ENCODE data around the gene SAG.

The SAG gene

DNA sequence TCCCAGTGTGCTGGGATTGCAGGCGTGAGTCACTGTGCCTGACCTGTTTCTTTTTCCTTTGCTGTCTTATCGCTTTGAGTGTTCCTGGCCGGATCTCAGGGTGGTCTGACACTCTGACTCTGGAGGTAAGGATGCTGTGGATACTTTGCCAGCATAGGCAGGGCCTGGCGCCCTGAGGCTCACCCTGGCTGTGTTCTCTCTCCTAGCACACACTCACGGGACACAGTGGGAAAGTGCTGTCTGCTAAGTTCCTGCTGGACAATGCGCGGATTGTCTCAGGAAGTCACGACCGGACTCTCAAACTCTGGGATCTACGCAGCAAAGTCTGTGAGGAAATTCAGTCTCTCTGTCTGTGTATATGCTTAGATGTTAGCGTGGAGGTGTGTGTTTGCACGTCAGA is 18.0 kb upstream of the SAG start:
- peak; percentile 62 for DNase-seq (ENCODE audit: low spot score)

GRCh38 chr2:233290051-233290845 is 17.4 kb upstream of the SAG start:
- DNase-seq (ENCODE audit: low spot score): no peak

DNA sequence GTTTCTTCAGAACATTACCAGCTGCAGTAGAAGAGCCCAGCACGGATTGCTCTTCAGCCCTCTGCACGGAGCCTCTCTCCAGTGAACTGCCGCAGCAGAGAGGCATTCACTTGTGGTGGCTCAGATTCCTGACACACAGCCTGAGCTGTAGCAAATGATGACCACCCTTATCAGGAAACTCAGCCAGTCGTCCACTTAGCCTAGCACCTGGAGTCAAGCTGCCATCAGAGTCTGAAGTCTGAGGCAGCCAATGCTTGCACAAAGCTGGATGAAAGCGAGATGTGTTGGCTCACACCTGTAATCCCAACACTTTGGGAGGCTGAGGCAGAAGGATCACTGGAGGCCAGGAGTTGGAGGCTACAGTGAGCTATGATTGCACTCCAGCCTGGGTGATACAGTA is 11.7 kb upstream of the SAG start:
- no peak for DNase-seq (ENCODE audit: low spot score)

DNA sequence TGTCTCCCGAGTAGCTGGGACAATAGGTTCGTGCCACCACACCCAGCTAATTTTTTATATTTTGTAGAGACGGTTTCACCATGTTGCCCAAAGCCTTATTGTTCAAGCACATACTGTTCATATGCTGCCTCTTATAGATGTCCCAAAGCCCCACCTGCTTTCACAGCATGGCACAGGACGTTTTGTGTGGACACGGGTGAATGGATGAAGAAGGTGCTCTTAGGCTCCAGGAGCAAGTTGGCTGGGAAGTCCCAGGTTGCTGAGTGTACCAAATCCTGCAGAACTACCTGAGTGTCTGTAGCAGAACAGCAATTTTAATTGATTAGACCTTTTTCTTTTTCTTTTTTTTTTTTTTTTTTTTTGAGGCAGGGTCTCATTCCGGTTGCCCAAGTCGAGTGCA is 10.5 kb upstream of the SAG start:
- no peak for DNase-seq (ENCODE audit: low spot score)

DNA sequence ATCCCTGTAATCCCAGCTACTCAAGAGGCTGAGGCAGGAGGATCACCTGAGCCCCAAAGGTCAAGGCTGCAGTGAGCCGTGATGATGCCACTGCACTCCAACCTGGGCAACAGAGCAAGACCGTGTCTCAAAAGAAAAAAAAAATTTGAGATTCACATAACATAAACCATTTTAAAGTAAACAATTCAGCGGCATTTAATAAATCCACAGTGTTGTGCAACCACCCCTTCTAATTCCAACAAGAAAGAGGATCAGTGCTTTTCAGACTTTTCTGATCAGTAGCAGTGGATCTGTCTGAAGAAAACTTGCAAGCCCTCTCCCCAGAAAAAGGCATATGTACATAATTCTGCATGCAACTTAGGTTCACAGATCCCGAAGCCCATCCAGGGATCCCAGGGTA is 7.2 kb upstream of the SAG start:
- DNase-seq (ENCODE audit: low spot score): no peak

- no peak for DNase-seq (ENCODE audit: low spot score)
Measured at GRCh38 chr2:233301248-233301647, 6.4 kb upstream of the SAG start.

DNA sequence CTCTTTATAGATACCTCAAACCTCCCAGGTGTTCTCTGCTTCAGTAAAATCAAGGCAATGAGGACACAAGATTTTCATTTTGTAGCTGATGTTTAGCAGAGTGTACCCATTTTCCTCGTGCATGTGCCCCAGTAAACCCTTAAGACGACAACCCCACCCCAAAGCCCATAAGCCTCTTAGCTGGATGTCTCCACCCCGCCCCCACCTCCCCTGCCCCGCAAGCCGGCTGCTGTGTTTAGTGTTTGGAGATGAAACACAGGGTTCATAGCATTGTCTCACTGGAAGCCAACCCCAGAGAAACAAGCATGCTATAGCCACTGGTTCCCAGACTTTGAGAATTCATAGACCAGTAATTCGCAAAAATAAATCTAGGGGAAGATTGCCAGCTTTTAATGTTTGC is 5.8 kb upstream of the SAG start:
- DNase-seq (ENCODE audit: low spot score): no peak

- DNase-seq (ENCODE audit: low spot score): no peak
Measured at GRCh38 chr2:233303252-233303651, 4.4 kb upstream of the SAG start.

DNA sequence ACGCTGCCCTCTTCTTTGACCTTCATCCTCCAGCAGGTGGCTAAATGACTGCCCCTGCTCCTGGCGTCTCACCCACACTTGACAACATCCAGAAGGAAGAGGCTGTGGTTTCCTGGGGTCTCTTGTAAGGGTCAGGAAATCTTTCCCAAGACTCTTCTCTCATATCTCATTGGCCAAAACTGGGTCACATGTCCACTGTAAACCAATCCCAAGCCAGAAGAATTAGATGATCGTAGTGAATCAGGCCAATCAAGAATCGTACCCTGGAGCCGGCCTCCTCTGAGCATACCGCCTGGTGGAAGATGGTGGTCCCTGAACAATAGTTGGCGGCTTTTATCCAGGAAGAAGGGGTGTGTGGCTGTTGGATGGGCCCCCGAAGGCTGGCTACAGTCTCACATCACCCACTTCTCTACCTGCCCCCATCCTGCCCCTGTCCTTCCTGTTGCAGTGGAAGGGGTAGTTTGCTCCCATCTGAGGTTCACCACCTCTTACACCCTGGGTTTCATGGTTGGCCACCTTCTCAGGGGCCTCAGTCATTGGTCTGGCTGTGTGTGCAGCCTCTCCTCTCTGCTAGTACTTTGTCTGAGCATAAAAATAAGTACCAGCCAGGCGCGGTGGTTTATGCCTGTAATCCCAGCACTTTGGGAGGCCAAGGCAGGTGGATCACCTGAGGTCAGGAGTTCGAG is 3.8 kb downstream of the SAG start:
- no peak for DNase-seq (ENCODE audit: low spot score)

- no peak for DNase-seq (ENCODE audit: low spot score)
Measured at GRCh38 chr2:233312874-233313273, 5.3 kb downstream of the SAG start.

- no peak for DNase-seq (ENCODE audit: low spot score)
Measured at GRCh38 chr2:233314180-233314925, 6.7 kb downstream of the SAG start.

DNA sequence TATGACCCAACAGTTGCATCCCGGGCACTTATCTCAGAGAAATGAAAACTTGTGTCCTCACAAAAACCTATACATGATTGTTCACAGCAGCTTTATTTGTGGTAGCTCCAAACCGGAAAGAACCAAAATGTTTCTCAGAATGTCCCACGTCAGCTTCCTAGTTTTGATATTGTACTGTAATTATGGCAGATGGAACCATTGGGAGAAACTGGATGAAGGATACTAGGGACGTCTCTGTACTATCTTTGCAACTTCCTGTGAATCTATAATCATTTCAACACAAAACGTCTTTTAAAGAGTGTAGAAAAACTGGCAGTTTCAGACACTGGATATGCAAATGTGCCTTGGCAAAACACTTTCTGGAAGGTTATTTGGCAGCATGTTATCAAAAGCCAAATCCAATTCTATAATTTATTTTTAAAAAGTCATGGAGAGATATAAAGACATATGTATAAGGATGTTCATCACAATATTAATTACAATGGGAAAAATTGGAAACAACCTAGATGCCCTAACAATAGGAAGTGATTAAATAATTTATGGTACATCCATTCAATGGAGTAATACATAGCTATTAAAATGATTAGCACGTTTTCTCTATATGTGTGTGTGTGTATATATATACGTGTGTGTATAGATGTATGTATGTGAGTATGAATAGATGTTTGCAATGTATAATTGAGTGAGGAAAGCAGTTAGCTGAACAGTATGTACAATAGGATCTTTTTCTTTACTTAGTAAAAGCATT is 9.8 kb downstream of the SAG start:
- DNase-seq (ENCODE audit: low spot score): no peak

GRCh38 chr2:233319256-233319655 is 11.6 kb downstream of the SAG start:
- DNase-seq (ENCODE audit: low spot score): peak; percentile 36

GRCh38 chr2:233320470-233320869 is 12.9 kb downstream of the SAG start:
- DNase-seq (ENCODE audit: low spot score): no peak

- no peak for DNase-seq (ENCODE audit: low spot score)
Measured at GRCh38 chr2:233321166-233321565, 13.6 kb downstream of the SAG start.

DNA sequence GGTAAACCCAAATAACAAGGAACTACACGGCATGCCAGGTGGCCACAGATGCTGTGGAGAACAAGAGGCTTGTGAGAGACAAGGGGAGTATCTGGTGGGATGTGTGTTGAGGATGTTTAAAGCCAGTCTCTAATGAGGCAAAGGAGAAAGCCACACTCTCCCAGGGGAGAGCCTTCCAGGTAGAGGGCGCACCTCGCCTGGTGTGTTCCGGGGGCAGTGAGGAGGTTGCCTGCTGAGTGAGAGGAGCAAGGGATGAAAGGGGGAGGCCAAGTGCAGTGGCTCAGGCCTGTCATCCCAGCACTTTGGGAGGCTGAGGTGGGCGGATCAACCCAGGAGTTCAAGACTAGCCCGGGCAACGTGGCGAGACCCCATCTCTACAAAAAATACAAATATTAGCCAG is 16.2 kb downstream of the SAG start:
- no peak for DNase-seq (ENCODE audit: low spot score)

GRCh38 chr2:233325256-233325655 is 17.6 kb downstream of the SAG start:
- no peak for DNase-seq (ENCODE audit: low spot score)

DNA sequence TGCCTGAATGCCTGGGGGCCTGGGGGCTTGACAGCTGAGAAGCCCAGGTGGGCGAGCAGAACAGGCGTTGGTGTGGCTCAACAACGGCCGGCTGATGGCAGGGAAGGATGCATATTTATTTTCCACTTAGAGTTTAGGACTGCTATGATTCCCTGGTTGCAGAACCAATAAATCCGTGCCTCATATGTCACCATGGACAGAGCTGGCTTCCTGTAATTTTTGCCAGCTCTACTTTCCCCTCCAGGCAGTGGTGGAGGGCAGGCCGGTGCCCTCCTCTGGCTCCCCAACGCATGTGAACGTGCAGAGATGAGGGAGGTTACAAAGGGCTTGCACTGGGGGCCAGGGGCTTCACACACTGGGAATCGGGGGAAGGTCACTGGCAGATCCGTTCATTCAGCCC is 18.2 kb downstream of the SAG start:
- no peak for DNase-seq (ENCODE audit: low spot score)

- DNase-seq (ENCODE audit: low spot score): no peak
Measured at GRCh38 chr2:233326500-233326899, 18.9 kb downstream of the SAG start.

- DNase-seq (ENCODE audit: low spot score): no peak
Measured at GRCh38 chr2:233328922-233329321, 21.3 kb downstream of the SAG start.

DNA sequence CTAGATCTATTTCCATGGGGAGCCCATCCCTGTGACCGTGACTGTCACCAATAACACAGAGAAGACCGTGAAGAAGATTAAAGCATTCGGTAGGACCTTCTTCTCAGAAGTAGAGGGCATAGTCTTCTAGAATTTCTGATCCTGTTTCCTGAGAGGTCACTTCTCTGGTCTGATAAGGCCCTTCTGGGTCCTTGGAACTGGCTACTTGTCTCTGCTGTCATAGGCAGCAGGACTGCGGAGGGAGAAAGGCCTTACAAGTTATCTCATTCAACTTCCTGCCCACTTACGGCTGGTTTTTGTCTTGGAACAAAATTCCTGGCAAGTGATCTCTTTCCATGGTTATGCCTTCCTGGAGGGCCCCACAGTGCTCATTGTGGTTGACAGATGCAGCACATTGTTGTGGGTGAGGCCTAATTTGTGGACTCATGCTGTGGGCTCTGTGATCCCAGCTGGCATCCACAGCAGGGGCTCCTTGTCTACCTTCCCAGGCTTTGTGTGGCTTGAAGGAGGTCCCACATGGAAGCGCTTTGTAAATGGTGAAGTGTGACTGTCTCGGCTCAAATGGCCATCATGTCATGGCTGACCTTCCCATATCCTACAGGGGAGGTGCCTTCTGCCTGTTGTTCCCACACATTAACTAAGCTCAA is 22.0 kb downstream of the SAG start:
- DNase-seq (ENCODE audit: low spot score): no peak

- DNase-seq (ENCODE audit: low spot score): peak; percentile 81
Measured at GRCh38 chr2:233331536-233331935, 23.9 kb downstream of the SAG start.

Data from Ammon's horn (tissue), 1 donor.